HepG2 (cell line): ENCODE measurements around the gene ETFB. TPM values are rescaled to one million over a fixed set of nuclear protein-coding genes. Genes with fewer than 3 reads are reported as not detected.
A peak's percentile ranks its signal among the peaks of the same experiment; 100 is the strongest.

Source experiments
- GATAD1 ChIP-seq: IDR thresholded peaks from 2 replicates; pipeline ENCODE4 v1.6.1; 2016; ENCODE audit warnings: missing genetic modification reagents, missing compliant biosample characterization
- MED8 ChIP-seq: sonication (generic); formaldehyde crosslinking; IDR thresholded peaks from 2 replicates; pipeline ENCODE4 v1.8.1; 2023; ENCODE audit warnings: mild to moderate bottlenecking, missing genetic modification reagents; ENCODE audit not compliant: insufficient replicate concordance
- MTA3 ChIP-seq: sonication (generic); formaldehyde crosslinking; IDR thresholded peaks from 2 replicates; pipeline ENCODE4 v1.4.0; 2020; ENCODE audit warnings: missing genetic modification reagents
- MYNN ChIP-seq: sonication (generic); formaldehyde crosslinking; IDR thresholded peaks from 2 replicates; pipeline ENCODE4 v1.4.0; 2020; ENCODE audit warnings: mild to moderate bottlenecking, low read depth, missing genetic modification reagents
- NCOA2 ChIP-seq: sonication (generic); formaldehyde crosslinking; IDR thresholded peaks from 2 replicates; pipeline ENCODE4 v1.8.0; 2022; ENCODE audit warnings: inconsistent platforms
- PHF21A ChIP-seq: sonication (generic); formaldehyde crosslinking; IDR thresholded peaks from 2 replicates; pipeline ENCODE4 v1.5.0; 2020; ENCODE audit warnings: mild to moderate bottlenecking, missing genetic modification reagents
- SIN3A ChIP-seq: IDR thresholded peaks from 2 replicates; pipeline ENCODE4 v1.6.1; 2011; ENCODE audit warnings: low read depth, mild to moderate bottlenecking, control low read depth, low read length, borderline replicate concordance
- SKI ChIP-seq: fragments of 450-650 bp; IDR thresholded peaks from one replicate; pipeline ENCODE4 v1.6.1; 2018; ENCODE audit warnings: mild to moderate bottlenecking; ENCODE audit not compliant: partially characterized antibody
- SKIL ChIP-seq: sonication (generic); formaldehyde crosslinking; IDR thresholded peaks from 2 replicates; pipeline ENCODE4 v1.8.0; 2022; ENCODE audit warnings: missing genetic modification reagents, mild to moderate bottlenecking, moderate library complexity, borderline replicate concordance
- SP1 ChIP-seq, 2 experiments: fragments of 450-650 bp in 1 of 2; sonication (generic) in 1 of 2; formaldehyde crosslinking in 1 of 2; IDR thresholded peaks; 2 replicates each; pipeline versions ENCODE4 v1.4.0 to v1.6.1; 2016 to 2020; ENCODE audit warnings: missing genetic modification reagents in 1 of 2
- SP5 ChIP-seq: IDR thresholded peaks from 2 replicates; pipeline ENCODE4 v1.6.1; 2016; ENCODE audit warnings: low read depth, borderline replicate concordance
- TEAD3 ChIP-seq: optimal IDR thresholded peaks from 2 replicates; pipeline ENCODE3; 2016; ENCODE audit warnings: borderline replicate concordance
- THAP9 ChIP-seq: sonication (generic); formaldehyde crosslinking; IDR thresholded peaks from 2 replicates; pipeline ENCODE4; 2020; ENCODE audit warnings: missing genetic modification reagents, mild to moderate bottlenecking, borderline replicate concordance
- ZBTB2 ChIP-seq: sonication (generic); formaldehyde crosslinking; IDR thresholded peaks from 2 replicates; pipeline ENCODE4 v1.8.0; 2022; ENCODE audit warnings: low read depth, missing genetic modification reagents
- ZNF24 ChIP-seq: fragments of 450-650 bp; IDR thresholded peaks from 2 replicates; pipeline ENCODE4 v1.6.1; 2017; ENCODE audit warnings: antibody characterized with exemption, mild to moderate bottlenecking
- ZNF414 ChIP-seq: sonication (generic); formaldehyde crosslinking; IDR thresholded peaks from 2 replicates; pipeline ENCODE4 v1.5.0; 2020; ENCODE audit warnings: missing genetic modification reagents
- ZNF530 ChIP-seq: sonication (generic); formaldehyde crosslinking; IDR thresholded peaks from 2 replicates; pipeline ENCODE4 v1.5.0; 2020; ENCODE audit warnings: low read depth, mild to moderate bottlenecking, missing genetic modification reagents
- ZNF558 ChIP-seq: sonication (generic); formaldehyde crosslinking; IDR thresholded peaks from 2 replicates; pipeline ENCODE4 v1.9.0; 2022; ENCODE audit warnings: mild to moderate bottlenecking, missing genetic modification reagents, borderline replicate concordance
- ZNF691 ChIP-seq: sonication (generic); formaldehyde crosslinking; IDR thresholded peaks from 2 replicates; pipeline ENCODE4 v1.4.0; 2020; ENCODE audit warnings: missing genetic modification reagents, low read depth, mild to moderate bottlenecking, borderline replicate concordance
- ZNF7 ChIP-seq: IDR thresholded peaks from 2 replicates; pipeline ENCODE4 v1.6.1; 2016; ENCODE audit warnings: missing biosample characterization, missing genetic modification reagents
- polyA plus RNA-seq, 8 experiments: library from polyadenylated mRNA; depleted of rRNA in 3 of 8; stranded (reverse) in 7 of 8; unstranded in 1 of 8; fragments of >200 nt; fragmentation: Illumina TruSeq in 4 of 8; extraction: Trizol in 4 of 8; gene quantifications; 2 replicates each; pipeline versions ENCODE4 v1.2.1 to v1.2.3, GENCODE V29; 2011 to 2016; ENCODE audit warnings: low read depth in 4 of 8, missing spikeins in 1 of 8, mixed read lengths in 1 of 8; ENCODE audit not compliant: insufficient read depth in 1 of 8
- total RNA-seq, 5 experiments: library from RNA; depleted of rRNA; stranded (reverse); fragments of >200 nt; fragmentation: Illumina TruSeq; extraction: Trizol; gene quantifications; 2 replicates each; pipeline ENCODE4 v1.2.3, GENCODE V29; 2016; ENCODE audit warnings: low read depth in 1 of 5

The ETFB gene
- total and polyA plus RNA-seq, 2 of the 13 experiments (the other 11 are each of a cell fraction or from before 2014, with no cell fraction given), result 678 to 1,314 TPM

GRCh38 chr19:51339687-51340656 is 26.2 kb downstream of the ETFB start (continued):
- TF ChIP-seq ZNF558 (CRISPR knock-in tag) (no peak), NCOA2 (CRISPR knock-in tag) (no peak), ZNF7 (CRISPR knock-in tag) (no peak), MYNN (no peak), ZNF691 (CRISPR knock-in tag) (0 out of 2 replicates have a peak, but pooled peaks have one; percentile 28), ZBTB2 (CRISPR knock-in tag) (peak; percentile 65), ZNF530 (no peak), SP1 (IDR thresholded peaks at IDR 0.05) (no peak), SP1 (CRISPR knock-in tag; IDR thresholded peaks at IDR 0.05) (0 out of 2 replicates have a peak, but pooled peaks have one; percentile 14), PHF21A (CRISPR knock-in tag) (no peak), SIN3A (no peak), MED8 (CRISPR knock-in tag) (no peak), SKI (peak; percentile 56), MTA3 (CRISPR knock-in tag) (no peak), GATAD1 (CRISPR knock-in tag) (0 out of 2 replicates have a peak, but pooled peaks have one; percentile 6), THAP9 (CRISPR knock-in tag) (no peak), ZNF414 (CRISPR knock-in tag) (no peak), SKIL (CRISPR knock-in tag) (peak; percentile 32; the same call in 1 of the 2 replicates), ZNF24 (no peak), SP5 (peak; percentile 15; the same call in 1 of the 2 replicates), TEAD3 (CRISPR knock-in tag) (peak; percentile 31)
